Stomach (tissue), 9 donors: ENCODE results near the gene MUC7. TPM values are rescaled to one million over a fixed set of nuclear protein-coding genes. Genes with fewer than 3 reads are reported as not detected.

Experiments used
- DNase-seq, 2 donors: peaks; one replicate each; pipeline versions ENCODE4 v3.0.0 to v3.0.0-alpha.2; 2013 to 2019
- H3K27ac ChIP-seq, 5 donors: fragments of 200-600 bp in 4 of 5; sonication (generic) in 4 of 5; one replicate each; pipeline ENCODE4 v1.5.1; 2013 to 2019; ENCODE audit warnings: mild to moderate bottlenecking in 1 of 5, moderate library complexity in 1 of 5
- H3K27me3 ChIP-seq, 3 donors: fragments of 200-600 bp; sonication (generic); one replicate each; pipeline ENCODE4 v1.5.1; 2017 to 2019; ENCODE audit warnings: mixed run types in 1 of 3
- H3K36me3 ChIP-seq, 4 donors: fragments of 200-600 bp; sonication (generic); 1 replicate in 3 of 4; 2 replicates in 1 of 4; pipeline ENCODE4 v1.5.1; 2016 to 2019
- H3K4me1 ChIP-seq, 4 donors: fragments of 200-600 bp; sonication (generic); one replicate each; pipeline ENCODE4 v1.5.1; 2016 to 2019
- H3K4me3 ChIP-seq, 4 donors: fragments of 200-600 bp; sonication (generic) in 3 of 4; one replicate each; pipeline ENCODE4 v1.5.1; 2016 to 2019; ENCODE audit warnings: mild to moderate bottlenecking in 1 of 4
- H3K9me3 ChIP-seq, 4 donors: fragments of 200-600 bp; sonication (generic); one replicate each; pipeline ENCODE4 v1.5.1; 2016 to 2019
- EP300 ChIP-seq: sonication (generic); formaldehyde crosslinking; IDR thresholded peaks from one replicate; pipeline ENCODE4 v1.6.1; 2017; ENCODE audit warnings: antibody characterized with exemption
- POLR2A ChIP-seq, 4 donors: fragments of 450-650 bp; IDR thresholded peaks; one replicate each; pipeline ENCODE4 v1.6.1; 2016; ENCODE audit warnings: antibody characterized with exemption in 4 of 4, control low read depth in 2 of 4, mild to moderate bottlenecking in 1 of 4, moderate library complexity in 1 of 4
- POLR2AphosphoS5 ChIP-seq, 3 donors: sonication (generic); formaldehyde crosslinking; IDR thresholded peaks; one replicate each; pipeline ENCODE4 v1.6.1; 2016; ENCODE audit warnings: antibody characterized with exemption in 3 of 3
- WGBS, 5 donors: extraction: QIAGEN DNeasy Blood & Tissue Kit in 3 of 5; methylation state at CpG; one replicate each; pipeline versions ENCODE4 v1.1.5 to v1.1.7; 2013 to 2018; 5-methylcytosine and 5-hydroxymethylcytosine counted together
- intact Hi-C: fragments of 100-400 bp; cut with DNase I; formaldehyde crosslinking; loops from one replicate; pipeline ENCODE4 v1.15.1; 2023; ENCODE audit warnings: low total_unique reads
- polyA plus RNA-seq, 3 donors: library from polyadenylated mRNA; stranded (reverse); fragments of 200-250 nt; gene quantifications; one replicate each; pipeline ENCODE4 v1.2.3, GENCODE V29; 2013
- total RNA-seq, 5 donors: library from RNA; depleted of rRNA; stranded (reverse); fragments of >200 nt; gene quantifications; one replicate each; pipeline versions ENCODE4 v1.1.0 to v1.2.3, GENCODE V29; 2014 to 2016
- TF ChIP-seq, protein P1 (sequence below), 7 experiments: fragments of 450-650 bp in 4 of 7; fragments of 200-600 bp in 3 of 7; sonication (generic) in 3 of 7; IDR thresholded peaks; one replicate each; pipeline ENCODE4 v1.5.1; 2016 to 2019; ENCODE audit warnings: antibody characterized with exemption in 7 of 7, control low read depth in 2 of 7, mild to moderate bottlenecking in 1 of 7
- donor health status: healthy with polysubstance abuse.
- donor health status: Bipolar disorder and iron deficiency.
- donor health status: healthy.

MUC7 gene
- total and polyA plus RNA-seq, 8 donors: not detected

DNA sequence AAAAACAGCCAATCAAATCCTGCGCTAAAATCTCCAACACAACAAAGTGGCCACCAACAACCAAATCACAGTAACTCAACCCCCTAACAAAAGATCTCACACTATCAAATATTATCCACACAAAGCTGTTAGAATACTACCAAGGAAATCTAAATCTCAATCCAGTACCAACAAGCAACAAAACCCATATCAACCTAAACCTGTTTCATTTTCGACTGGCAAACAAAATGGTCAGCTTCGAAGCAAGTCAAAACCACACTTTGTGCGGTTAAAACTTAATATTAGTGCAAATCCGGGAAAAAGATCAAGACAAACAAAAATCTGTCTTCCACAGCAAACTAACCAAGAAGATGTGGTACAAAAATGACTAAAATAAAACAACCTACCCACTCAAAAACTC lies 28.7 kb upstream of the MUC7 start:
- 86 to 89% (median 87%) methylated on average over 5 of the region's 5 CpGs for WGBS, 5 donors

DNA sequence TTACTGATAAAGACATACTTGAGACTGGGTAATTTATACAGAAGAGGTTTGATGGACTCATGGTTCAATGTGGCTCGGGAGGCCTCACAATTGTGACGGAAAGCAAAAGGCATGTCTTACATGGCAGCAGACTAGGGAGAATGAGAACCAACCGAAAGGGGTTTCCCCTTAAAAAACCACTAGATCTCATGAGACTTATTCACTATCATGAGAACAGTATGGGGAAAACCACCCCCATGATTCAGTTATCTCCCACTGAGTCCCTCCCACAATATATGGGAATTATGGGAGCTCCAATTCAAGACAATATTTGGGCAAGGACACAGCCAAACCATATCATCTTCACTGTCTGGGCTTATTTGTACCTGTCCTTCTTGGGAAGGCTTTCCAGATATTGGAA lies 22.8 kb upstream of the MUC7 start:
- H3K27me3 ChIP-seq: no peaks in the 10 kb centered on the region
- no peaks in the 10 kb centered on the region for H3K36me3 ChIP-seq
- DNase-seq: no peak
- no peak overlapping the region for H3K4me3 ChIP-seq
- no peak overlapping the region for H3K27ac ChIP-seq
- H3K4me1 ChIP-seq: no peaks in the 10 kb centered on the region
- H3K9me3 ChIP-seq: peaks cover 0 to 12% (median 0%) of the 10 kb centered on the region in 4 donors
- 80 to 90% (median 84%) methylated on average over 3 of the region's 3 CpGs for WGBS, 5 donors
- TF ChIP-seq EP300 (no peak), POLR2A (IDR thresholded peaks at IDR 0.05) (no peak), POLR2AphosphoS5 (IDR thresholded peaks at IDR 0.05) (no peak)
- TF ChIP-seq, protein P1, sequence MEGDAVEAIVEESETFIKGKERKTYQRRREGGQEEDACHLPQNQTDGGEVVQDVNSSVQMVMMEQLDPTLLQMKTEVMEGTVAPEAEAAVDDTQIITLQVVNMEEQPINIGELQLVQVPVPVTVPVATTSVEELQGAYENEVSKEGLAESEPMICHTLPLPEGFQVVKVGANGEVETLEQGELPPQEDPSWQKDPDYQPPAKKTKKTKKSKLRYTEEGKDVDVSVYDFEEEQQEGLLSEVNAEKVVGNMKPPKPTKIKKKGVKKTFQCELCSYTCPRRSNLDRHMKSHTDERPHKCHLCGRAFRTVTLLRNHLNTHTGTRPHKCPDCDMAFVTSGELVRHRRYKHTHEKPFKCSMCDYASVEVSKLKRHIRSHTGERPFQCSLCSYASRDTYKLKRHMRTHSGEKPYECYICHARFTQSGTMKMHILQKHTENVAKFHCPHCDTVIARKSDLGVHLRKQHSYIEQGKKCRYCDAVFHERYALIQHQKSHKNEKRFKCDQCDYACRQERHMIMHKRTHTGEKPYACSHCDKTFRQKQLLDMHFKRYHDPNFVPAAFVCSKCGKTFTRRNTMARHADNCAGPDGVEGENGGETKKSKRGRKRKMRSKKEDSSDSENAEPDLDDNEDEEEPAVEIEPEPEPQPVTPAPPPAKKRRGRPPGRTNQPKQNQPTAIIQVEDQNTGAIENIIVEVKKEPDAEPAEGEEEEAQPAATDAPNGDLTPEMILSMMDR (IDR thresholded peaks at IDR 0.05): no peak
- intact Hi-C loops: no loop called here

More for the DNA sequence above, 28.7 kb upstream of the MUC7 start:
- H3K36me3 ChIP-seq: no peaks in the 10 kb centered on the region
- no peaks in the 10 kb centered on the region for H3K4me1 ChIP-seq
- intact Hi-C loops: no loop called here
- DNase-seq: no peak
- TF ChIP-seq, protein P1 (IDR thresholded peaks at IDR 0.05): no peak
- TF ChIP-seq EP300: no peak
- TF ChIP-seq POLR2AphosphoS5 (IDR thresholded peaks at IDR 0.05): no peak
- no peak for TF ChIP-seq POLR2A (IDR thresholded peaks at IDR 0.05)
- H3K27ac ChIP-seq: no peak overlapping the region
- H3K9me3 ChIP-seq: no peaks in the 10 kb centered on the region
- H3K4me3 ChIP-seq: no peak overlapping the region
- H3K27me3 ChIP-seq: no peaks in the 10 kb centered on the region

DNA sequence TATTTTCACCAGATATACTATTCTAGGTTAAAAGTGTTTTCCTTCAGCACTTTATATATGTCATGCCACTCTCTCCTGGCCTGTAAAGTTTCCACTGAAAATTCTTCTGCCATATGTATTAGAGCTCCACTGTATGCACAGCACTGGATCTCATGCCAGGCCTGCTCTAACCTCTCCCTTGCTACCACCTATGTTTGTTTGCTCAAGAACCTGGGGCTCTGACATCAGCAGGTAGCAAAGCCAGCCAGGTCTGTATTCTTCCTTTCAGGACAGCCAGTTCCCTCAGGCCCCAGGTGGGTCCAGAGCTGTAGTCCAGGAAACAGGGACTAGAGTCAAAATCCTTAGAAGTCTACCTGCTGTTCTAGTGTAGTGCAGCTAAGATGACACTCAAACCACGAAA lies 19.1 kb upstream of the MUC7 start:
- Histone ChIP-seq H3K4me1 (no peaks in the 10 kb centered on the region), H3K27ac (no peak overlapping the region), H3K36me3 (no peaks in the 10 kb centered on the region), H3K9me3 (peaks cover 0 to 12% (median 0%) of the 10 kb centered on the region in 4 donors), H3K27me3 (no peaks in the 10 kb centered on the region), H3K4me3 (no peak overlapping the region)
- intact Hi-C loops: no loop called here
- DNase-seq: peak in 1 of 2 donors; percentile 53
- TF ChIP-seq POLR2A (IDR thresholded peaks at IDR 0.05) (no peak), POLR2AphosphoS5 (IDR thresholded peaks at IDR 0.05) (no peak), EP300 (no peak)
- TF ChIP-seq, protein P1 (IDR thresholded peaks at IDR 0.05): no peak
- 0 to 40% (median 33%) methylated on average over 1 of the region's 1 CpG for WGBS, 5 donors

DNA sequence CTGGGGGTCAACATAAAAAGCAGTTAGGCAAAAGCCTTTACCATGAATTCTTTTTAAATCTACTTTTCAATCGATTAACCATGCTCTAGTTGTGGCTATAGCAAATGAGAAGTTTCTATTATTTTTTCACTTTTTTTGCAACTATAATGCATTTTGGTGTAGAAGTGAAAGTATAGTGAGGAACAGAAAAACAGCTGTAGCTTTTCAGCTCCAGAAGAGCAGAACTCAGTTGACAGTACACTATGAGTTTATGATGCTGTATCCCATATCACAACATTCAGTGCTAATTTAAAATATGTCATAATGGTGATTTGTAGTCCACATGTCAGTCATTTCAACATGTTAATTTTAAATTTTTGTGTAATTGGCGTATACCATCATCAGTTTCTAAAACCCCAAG lies 8.7 kb upstream of the MUC7 start:
- H3K27me3 ChIP-seq: no peaks in the 10 kb centered on the region
- H3K27ac ChIP-seq: no peak overlapping the region
- H3K4me1 ChIP-seq: no peaks in the 10 kb centered on the region
- H3K9me3 ChIP-seq: no peaks in the 10 kb centered on the region
- TF ChIP-seq, protein P1 (IDR thresholded peaks at IDR 0.05): no peak
- TF ChIP-seq POLR2A (IDR thresholded peaks at IDR 0.05) (no peak), POLR2AphosphoS5 (IDR thresholded peaks at IDR 0.05) (no peak), EP300 (no peak)
- WGBS, 5 donors: 43 to 83% (median 47%) methylated on average over 2 of the region's 2 CpGs
- no peak for DNase-seq
- intact Hi-C loops: no loop called here
- H3K36me3 ChIP-seq: no peaks in the 10 kb centered on the region
- H3K4me3 ChIP-seq: no peak overlapping the region
